Spleen (tissue), 11 donors: ENCODE data around the gene PIGV. TPM values are rescaled to one million over a fixed set of nuclear protein-coding genes. Genes with fewer than 3 reads are reported as not detected.

Experiments
- DNase-seq: peaks from one replicate; pipeline ENCODE4 v3.0.0-alpha.2; 2020
- H3K27ac ChIP-seq, 8 donors: fragments of 200-600 bp; sonication (generic) in 7 of 8; 1 replicate in 4 of 8; 2 replicates in 4 of 8; pipeline versions ENCODE4 v1.5.0 to v1.8.0; 2016 to 2021; ENCODE audit warnings: inconsistent platforms in 4 of 8, mild to moderate bottlenecking in 4 of 8, moderate library complexity in 1 of 8
- H3K27me3 ChIP-seq, 7 donors: fragments of 200-600 bp; sonication (generic) in 6 of 7; replicated peaks in 1 of 7; 1 replicate in 4 of 7; 2 replicates in 3 of 7; pipeline versions ENCODE4 v1.5.0 to v1.8.0; 2016 to 2021; ENCODE audit warnings: inconsistent platforms in 3 of 7, mild to moderate bottlenecking in 1 of 7
- H3K36me3 ChIP-seq, 6 donors: fragments of 200-600 bp; sonication (generic) in 5 of 6; 1 replicate in 4 of 6; 2 replicates in 2 of 6; pipeline versions ENCODE4 v1.5.0 to v1.8.0; 2016 to 2021; ENCODE audit warnings: inconsistent platforms in 2 of 6
- H3K4me1 ChIP-seq, 6 donors: fragments of 200-600 bp; sonication (generic) in 5 of 6; 1 replicate in 3 of 6; 2 replicates in 3 of 6; pipeline versions ENCODE4 v1.5.0 to v1.8.0; 2016 to 2021; ENCODE audit warnings: inconsistent platforms in 3 of 6
- H3K4me3 ChIP-seq, 8 donors: fragments of 200-600 bp; sonication (generic) in 7 of 8; 1 replicate in 4 of 8; 2 replicates in 4 of 8; pipeline versions ENCODE4 v1.5.0 to v1.8.0; 2016 to 2021; ENCODE audit warnings: inconsistent platforms in 4 of 8, mild to moderate bottlenecking in 4 of 8, moderate library complexity in 2 of 8
- H3K9me3 ChIP-seq, 8 donors: fragments of 200-600 bp; sonication (generic) in 7 of 8; 1 replicate in 4 of 8; 2 replicates in 4 of 8; pipeline versions ENCODE4 v1.5.0 to v1.8.0; 2016 to 2021; ENCODE audit warnings: inconsistent platforms in 4 of 8
- CTCF ChIP-seq, 11 experiments: fragments of 200-600 bp in 7 of 11; fragments of 450-650 bp in 4 of 11; sonication (generic) in 4 of 11; IDR thresholded peaks in 8 of 11; conservative IDR thresholded peaks in 3 of 11; 1 replicate in 7 of 11; 2 replicates in 4 of 11; pipeline versions ENCODE4 v1.4.0 to v1.8.0; 2016 to 2021; ENCODE audit warnings: antibody characterized with exemption in 11 of 11, inconsistent platforms in 4 of 11, mild to moderate bottlenecking in 1 of 11
- POLR2A ChIP-seq, 3 donors: fragments of 450-650 bp; IDR thresholded peaks; one replicate each; pipeline ENCODE4 v1.5.1; 2017; ENCODE audit warnings: antibody characterized with exemption in 3 of 3, mild to moderate bottlenecking in 1 of 3
- POLR2AphosphoS5 ChIP-seq, 3 donors: sonication (generic); formaldehyde crosslinking; IDR thresholded peaks; one replicate each; pipeline ENCODE4 v1.5.1; 2017; ENCODE audit warnings: antibody characterized with exemption in 3 of 3
- WGBS, 5 donors: extraction: QIAGEN DNeasy Blood & Tissue Kit in 3 of 5; methylation state at CpG; one replicate each; pipeline versions ENCODE4 v1.1.5 to v1.1.7; 2013 to 2018; 5-methylcytosine and 5-hydroxymethylcytosine counted together
- intact Hi-C: fragments of 100-400 bp; cut with DNase I; formaldehyde crosslinking; loops from one replicate; pipeline ENCODE4 v1.15.0; 2023; ENCODE audit warnings: low total_unique reads
- polyA plus RNA-seq, 3 donors: library from polyadenylated mRNA; stranded (reverse); fragments of 200-250 nt; gene quantifications; one replicate each; pipeline ENCODE4 v1.2.1, GENCODE V29; 2013
- total RNA-seq, 7 donors: library from RNA; depleted of rRNA in 3 of 7; stranded (reverse); fragments of >200 nt in 3 of 7; fragmentation: NEBNext Ultra II Directional in 4 of 7; extraction: Animal tissue kit (Norgen Biotek cat#: 25700) in 4 of 7; gene quantifications; one replicate each; pipeline versions ENCODE4 v1.1.0 to v1.2.1, GENCODE V29; 2016 to 2021
- donor health status: healthy with polysubstance abuse.
- donor health status: DM: no; HTN: no; CAD: no; lungs with moderate emphysema.
- donor health status: DM: no; HTN: no; CAD: no.
- donor health status: Bipolar disorder and iron deficiency.
- donor health status: healthy.
- donor health status: DM: no; HTN: no; CAD: no.
- donor health status: DM: yes; HTN: yes; CAD: no.

The PIGV gene
- total and polyA plus RNA-seq, 10 donors = 4.8 to 21.8 (median 10.3) TPM

- Histone ChIP-seq H3K27ac (peak overlapping the region; percentile 96 to 100 (median 99)), H3K9me3 (no peaks in the 10 kb centered on the region), H3K4me3 (peak overlapping the region; percentile 63 to 96 (median 75)), H3K4me1 (peaks cover 33 to 73% (median 56%) of the 10 kb centered on the region in 6 donors), H3K36me3 (peaks cover 0 to 33% (median 2%) of the 10 kb centered on the region in 6 donors), H3K27me3 (no peaks in the 10 kb centered on the region)
- intact Hi-C loops = loop anchor here (5.0 kb wide), 1 partner anchor 92 kb away; the partner anchor contains the start of gene ARID1A
- 0 to 1% (median 0%) methylated on average over 19 of the region's 19 CpGs for WGBS, 5 donors
- peak; percentile 95 for DNase-seq
- no peak for TF ChIP-seq POLR2A (IDR thresholded peaks at IDR 0.05)
- TF ChIP-seq CTCF (IDR thresholded peaks at IDR 0.05 in 8 of 11, conservative IDR thresholded peaks at IDR 0.05 in 3 of 11) = peak; percentile 96 to 99 (median 97)
- TF ChIP-seq POLR2AphosphoS5 (IDR thresholded peaks at IDR 0.05) = peak in 2 of 3 donors; percentile 77 to 80
Observed at GRCh38 chr1:26788836-26789611, 1.3 kb downstream of the PIGV start.

- intact Hi-C loops = loop anchor here (5.0 kb wide), 1 partner anchor 92 kb away; the partner anchor contains the start of gene ARID1A
- peaks cover 28 to 68% (median 50%) of the 10 kb centered on the region in 6 donors for H3K4me1 ChIP-seq
- H3K36me3 ChIP-seq = peaks cover 0 to 38% (median 7%) of the 10 kb centered on the region in 6 donors
- DNase-seq = no peak
- H3K27me3 ChIP-seq = no peaks in the 10 kb centered on the region
- no peak for TF ChIP-seq CTCF (IDR thresholded peaks at IDR 0.05 in 8 of 11, conservative IDR thresholded peaks at IDR 0.05 in 3 of 11)
- no peak for TF ChIP-seq POLR2AphosphoS5 (IDR thresholded peaks at IDR 0.05)
- TF ChIP-seq POLR2A (IDR thresholded peaks at IDR 0.05) = no peak
- H3K9me3 ChIP-seq = no peaks in the 10 kb centered on the region
- WGBS, 5 donors = 60 to 70% (median 64%) methylated on average over 3 of the region's 3 CpGs
- no peak overlapping the region for H3K4me3 ChIP-seq
- H3K27ac ChIP-seq = peak overlapping the region in 6 of 8 donors; percentile 41 to 100 (median 99)
Observed at GRCh38 chr1:26789612-26789865, 1.8 kb downstream of the PIGV start.

GRCh38 chr1:26789931-26790330 lies 2.2 kb downstream of the PIGV start:
- H3K36me3 ChIP-seq = peaks cover 0 to 42% (median 11%) of the 10 kb centered on the region in 6 donors
- no peaks in the 10 kb centered on the region for H3K27me3 ChIP-seq
- intact Hi-C loops = loop anchor here (5.0 kb wide), 2 partner anchors 93 to 188 kb away; partner anchors contain the start of gene ARID1A
- peaks cover 25 to 64% (median 47%) of the 10 kb centered on the region in 6 donors for H3K4me1 ChIP-seq
- TF ChIP-seq POLR2A (IDR thresholded peaks at IDR 0.05) (no peak), CTCF (IDR thresholded peaks at IDR 0.05 in 8 of 11, conservative IDR thresholded peaks at IDR 0.05 in 3 of 11) (no peak), POLR2AphosphoS5 (IDR thresholded peaks at IDR 0.05) (no peak)
- 54 to 71% (median 59%) methylated on average over 4 of the region's 4 CpGs for WGBS, 5 donors
- H3K9me3 ChIP-seq = no peaks in the 10 kb centered on the region
- H3K27ac ChIP-seq = peak overlapping the region in 5 of 8 donors; percentile 3 to 100 (median 99)
- H3K4me3 ChIP-seq = no peak overlapping the region
- DNase-seq = no peak

- intact Hi-C loops = loop anchor here (5.0 kb wide), 1 partner anchor 188 kb away; no protein-coding TSS in a partner anchor
- no peak for DNase-seq
- Histone ChIP-seq H3K9me3 (no peaks in the 10 kb centered on the region), H3K4me3 (no peak overlapping the region), H3K27me3 (no peaks in the 10 kb centered on the region), H3K4me1 (peaks cover 19 to 58% (median 40%) of the 10 kb centered on the region in 6 donors), H3K36me3 (peaks cover 0 to 48% (median 16%) of the 10 kb centered on the region in 6 donors), H3K27ac (peak overlapping the region in 1 of 8 donors; percentile 3)
- TF ChIP-seq POLR2A (IDR thresholded peaks at IDR 0.05) (no peak), CTCF (IDR thresholded peaks at IDR 0.05 in 8 of 11, conservative IDR thresholded peaks at IDR 0.05 in 3 of 11) (no peak), POLR2AphosphoS5 (IDR thresholded peaks at IDR 0.05) (no peak)
- WGBS, 5 donors = 56 to 70% (median 61%) methylated on average over 4 to 5 of the region's 5 CpGs
Observed at GRCh38 chr1:26790551-26790953, 2.8 kb downstream of the PIGV start.
